ENCODE data around the gene CENPA. TPM values are rescaled to one million over a fixed set of nuclear protein-coding genes. Genes with fewer than 3 reads are reported as not detected.

Gene CENPA
- total RNA-seq, 1 experiment from 2014 or later, result 45.8 TPM

DNA sequence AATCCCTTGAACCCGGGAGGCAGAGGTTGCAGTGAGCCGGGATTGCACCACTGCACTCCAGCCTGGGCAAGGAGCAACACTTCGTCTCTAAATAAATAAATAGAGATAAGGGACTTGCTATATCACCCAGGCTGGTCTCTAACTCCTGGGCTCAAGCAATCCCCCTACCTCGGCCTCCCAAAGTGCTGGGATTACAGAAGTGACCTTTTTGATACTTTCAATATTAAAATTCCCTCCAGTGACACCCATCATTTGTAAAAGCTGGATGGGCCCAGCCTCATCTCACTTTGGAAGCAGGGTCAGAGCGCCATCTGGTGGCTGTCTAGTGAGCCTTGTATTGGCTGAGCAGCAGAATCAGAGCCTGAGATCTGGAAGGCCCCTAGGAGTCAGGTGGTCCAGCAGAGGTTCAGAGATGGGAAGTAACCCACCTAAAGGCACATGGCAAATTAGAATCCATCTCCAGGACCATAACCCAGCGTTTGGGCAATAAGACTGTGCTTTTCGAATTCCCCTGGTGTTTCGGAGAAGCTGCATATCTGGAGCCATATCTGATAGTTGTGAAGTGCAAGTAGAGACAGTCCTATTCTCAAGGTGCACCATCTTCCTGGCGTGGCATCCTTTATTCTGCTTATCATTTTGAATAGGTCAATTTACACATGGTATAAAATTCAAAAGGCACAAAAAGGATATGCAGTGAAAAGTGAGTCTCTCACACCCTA, 40.1 kb upstream of the CENPA start:
- Histone ChIP-seq H3K36me3 (ENCODE audit: control insufficient read depth in 1 of 2, insufficient read depth in 2 of 2, low read length in 2 of 2) (no peaks in the 10 kb centered on the region), H2AFZ (ENCODE audit: low read depth, low read length, poor library complexity, severe bottlenecking) (no peak overlapping the region), H4K20me1 (ENCODE audit: insufficient read depth) (no peaks in the 10 kb centered on the region), H3K27me3 (ENCODE audit: insufficient read depth, low read length) (no peaks in the 10 kb centered on the region), H3K9ac (ENCODE audit: low read length) (no peak overlapping the region), H3K79me2 (ENCODE audit: insufficient read depth, low read length) (no peaks in the 10 kb centered on the region), H3K27ac (ENCODE audit: low read depth, low read length) (no peak overlapping the region), H3K4me2 (ENCODE audit: low read length) (no peak overlapping the region), H3K4me3 (replicated peaks in 1 of 2; ENCODE audit: low read depth in 1 of 2, low read length in 2 of 2) (no peak overlapping the region), H3K9me3 (ENCODE audit: control insufficient read depth in 1 of 2, insufficient read depth in 1 of 2, low read depth in 1 of 2, low read length in 2 of 2) (no peaks in the 10 kb centered on the region), H3K9me2 (ENCODE audit: insufficient read depth) (no peaks in the 10 kb centered on the region), H3K4me1 (ENCODE audit: control insufficient read depth in 1 of 2, insufficient read depth in 2 of 2, low read length in 2 of 2) (no peaks in the 10 kb centered on the region; a peak in 1 of 4 replicates)
- TF ChIP-seq, protein P1, sequence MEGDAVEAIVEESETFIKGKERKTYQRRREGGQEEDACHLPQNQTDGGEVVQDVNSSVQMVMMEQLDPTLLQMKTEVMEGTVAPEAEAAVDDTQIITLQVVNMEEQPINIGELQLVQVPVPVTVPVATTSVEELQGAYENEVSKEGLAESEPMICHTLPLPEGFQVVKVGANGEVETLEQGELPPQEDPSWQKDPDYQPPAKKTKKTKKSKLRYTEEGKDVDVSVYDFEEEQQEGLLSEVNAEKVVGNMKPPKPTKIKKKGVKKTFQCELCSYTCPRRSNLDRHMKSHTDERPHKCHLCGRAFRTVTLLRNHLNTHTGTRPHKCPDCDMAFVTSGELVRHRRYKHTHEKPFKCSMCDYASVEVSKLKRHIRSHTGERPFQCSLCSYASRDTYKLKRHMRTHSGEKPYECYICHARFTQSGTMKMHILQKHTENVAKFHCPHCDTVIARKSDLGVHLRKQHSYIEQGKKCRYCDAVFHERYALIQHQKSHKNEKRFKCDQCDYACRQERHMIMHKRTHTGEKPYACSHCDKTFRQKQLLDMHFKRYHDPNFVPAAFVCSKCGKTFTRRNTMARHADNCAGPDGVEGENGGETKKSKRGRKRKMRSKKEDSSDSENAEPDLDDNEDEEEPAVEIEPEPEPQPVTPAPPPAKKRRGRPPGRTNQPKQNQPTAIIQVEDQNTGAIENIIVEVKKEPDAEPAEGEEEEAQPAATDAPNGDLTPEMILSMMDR (IDR thresholded peaks at IDR 0.05 in 2 of 3, conservative IDR thresholded peaks at IDR 0.05 in 1 of 3; ENCODE audit: borderline replicate concordance in 1 of 3, insufficient read depth in 1 of 3, low read depth in 2 of 3, low read length in 2 of 3), result peak; percentile 92 to 98 (median 93)
- TF ChIP-seq RAD21 (IDR thresholded peaks at IDR 0.05; ENCODE audit: low read depth) (peak; percentile 100), YY1 (IDR thresholded peaks at IDR 0.05; ENCODE audit: extremely low read depth, insufficient replicate concordance, low read depth, low read length) (peak; percentile 76), SP1 (IDR thresholded peaks at IDR 0.05; ENCODE audit: low read depth) (no peak), EZH2 (IDR thresholded peaks at IDR 0.05) (no peak)
- ChIA-PET POLR2A (interaction anchor here (2.0 kb wide), 1 partner anchor 140 kb away, joined by 11 read pairs; no protein-coding TSS in a partner anchor), CTCF (interaction anchor here (0.6 to 7.3 kb wide), 13 partner anchors 9 to 243 kb away, joined by 3 to 88 read pairs (median 4); a partner anchor contains a TSS), RAD21 (ENCODE audit: low non-redundant PET in 1 of 2, low total read pairs in 2 of 2, uncharacterized antibody in 2 of 2, unreplicated experiment in 2 of 2) (interaction anchor here (0.6 to 2.3 kb wide), 5 partner anchors 10 to 225 kb away, joined by 3 to 9 read pairs (median 4); no protein-coding TSS in a partner anchor)
- BruUV-seq (replicated peaks), result no TSS peak
- peak; percentile 98 for ATAC-seq
- intact Hi-C loops (cut with micrococcal nuclease), result loop anchor here (1.0 to 2.0 kb wide), 4 partner anchors 131 to 242 kb away; no protein-coding TSS in a partner anchor
- DNase-seq (ENCODE audit: low read depth, low spot score), result peak; percentile 72

DNA sequence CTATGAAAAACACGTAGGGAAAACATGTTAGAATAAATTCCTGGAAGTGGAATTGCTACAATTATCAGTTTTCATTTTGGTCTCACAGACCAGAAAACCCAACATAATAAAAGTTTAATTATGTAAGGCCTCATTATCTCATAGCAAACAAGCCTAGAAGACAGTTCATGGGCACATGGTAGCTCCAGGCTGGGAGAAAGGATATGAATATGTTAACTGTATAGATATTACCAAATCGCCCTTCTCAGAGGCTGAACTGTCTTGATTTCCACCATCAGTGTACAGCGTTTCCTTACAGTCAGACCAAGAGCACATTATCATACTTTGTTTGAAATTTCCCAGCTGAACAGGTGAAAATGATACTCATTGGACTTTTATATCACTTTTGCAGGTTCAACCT, 38.9 kb upstream of the CENPA start:
- CTCF ChIA-PET, result interaction anchor here (1.7 to 7.3 kb wide), 4 partner anchors 131 to 226 kb away, joined by 5 to 88 read pairs (median 20); no protein-coding TSS in a partner anchor
- POLR2A ChIA-PET, result no interaction called here
- no peaks in the 10 kb centered on the region for H3K4me1 ChIP-seq (ENCODE audit: control insufficient read depth in 1 of 2, insufficient read depth in 2 of 2, low read length in 2 of 2)
- no peaks in the 10 kb centered on the region for H3K79me2 ChIP-seq (ENCODE audit: insufficient read depth, low read length)
- no peak overlapping the region for H2AFZ ChIP-seq (ENCODE audit: low read depth, low read length, poor library complexity, severe bottlenecking)
- H3K27ac ChIP-seq (ENCODE audit: low read depth, low read length), result no peak overlapping the region
- ATAC-seq (no peak), DNase-seq (ENCODE audit: low read depth, low spot score) (no peak)
- BruUV-seq (replicated peaks), result no TSS peak
- H3K9ac ChIP-seq (ENCODE audit: low read length), result no peak overlapping the region
- H3K36me3 ChIP-seq (ENCODE audit: control insufficient read depth in 1 of 2, insufficient read depth in 2 of 2, low read length in 2 of 2), result no peaks in the 10 kb centered on the region
- H3K9me3 ChIP-seq (ENCODE audit: control insufficient read depth in 1 of 2, insufficient read depth in 1 of 2, low read depth in 1 of 2, low read length in 2 of 2), result no peaks in the 10 kb centered on the region
- no peaks in the 10 kb centered on the region for H3K9me2 ChIP-seq (ENCODE audit: insufficient read depth)
- no peak overlapping the region for H3K4me2 ChIP-seq (ENCODE audit: low read length)
- H4K20me1 ChIP-seq (ENCODE audit: insufficient read depth), result no peaks in the 10 kb centered on the region
- intact Hi-C loops (cut with micrococcal nuclease), result no loop called here
- no peak overlapping the region for H3K4me3 ChIP-seq (replicated peaks in 1 of 2; ENCODE audit: low read depth in 1 of 2, low read length in 2 of 2)
- no peaks in the 10 kb centered on the region for H3K27me3 ChIP-seq (ENCODE audit: insufficient read depth, low read length)
- RAD21 ChIA-PET (ENCODE audit: low non-redundant PET in 1 of 2, low total read pairs in 2 of 2, uncharacterized antibody in 2 of 2, unreplicated experiment in 2 of 2), result no interaction called here
- TF ChIP-seq JUND (IDR thresholded peaks at IDR 0.05) (no peak), POLR2AphosphoS5 (IDR thresholded peaks at IDR 0.05; ENCODE audit: low read depth, low read length) (no peak), YY1 (IDR thresholded peaks at IDR 0.05; ENCODE audit: extremely low read depth, insufficient replicate concordance, low read depth, low read length) (no peak), SP1 (IDR thresholded peaks at IDR 0.05; ENCODE audit: low read depth) (no peak), EZH2 (IDR thresholded peaks at IDR 0.05) (no peak), EZH2phosphoT487 (IDR thresholded peaks at IDR 0.05; ENCODE audit: borderline replicate concordance) (no peak), EGR1 (IDR thresholded peaks at IDR 0.05; ENCODE audit: low read depth) (no peak), SIN3A (IDR thresholded peaks at IDR 0.05; ENCODE audit: low read depth) (no peak), ELF1 (IDR thresholded peaks at IDR 0.05; ENCODE audit: borderline replicate concordance, low read depth) (no peak), POLR2A (IDR thresholded peaks at IDR 0.05; ENCODE audit: borderline replicate concordance, extremely low read depth, insufficient read depth, insufficient read length) (no peak), FOSL1 (IDR thresholded peaks at IDR 0.05; ENCODE audit: low read depth) (no peak), ZFX (IDR thresholded peaks at IDR 0.05) (no peak), RAD21 (IDR thresholded peaks at IDR 0.05; ENCODE audit: low read depth) (no peak)
- TF ChIP-seq, protein P2, sequence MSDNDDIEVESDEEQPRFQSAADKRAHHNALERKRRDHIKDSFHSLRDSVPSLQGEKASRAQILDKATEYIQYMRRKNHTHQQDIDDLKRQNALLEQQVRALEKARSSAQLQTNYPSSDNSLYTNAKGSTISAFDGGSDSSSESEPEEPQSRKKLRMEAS (IDR thresholded peaks at IDR 0.05), result no peak
- TF ChIP-seq, protein P1 (IDR thresholded peaks at IDR 0.05 in 2 of 3, conservative IDR thresholded peaks at IDR 0.05 in 1 of 3; ENCODE audit: borderline replicate concordance in 1 of 3, insufficient read depth in 1 of 3, low read depth in 2 of 3, low read length in 2 of 3), result no peak

Measured in HCT116 (cell line).